GM12872 (cell line): ENCODE data around the gene KTI12.

Experiments
- CTCF ChIP-seq: IDR thresholded peaks from 3 replicates; pipeline ENCODE4 v1.5.1; 2011; ENCODE audit warnings: low read depth, mild to moderate bottlenecking, low read length, moderate library complexity; ENCODE audit not compliant: insufficient read depth

Gene KTI12

GRCh38 chr1:52032785-52033131 is 852 bp downstream of the KTI12 start:
- no peak for TF ChIP-seq CTCF

GRCh38 chr1:52032124-52032784 is 1.4 kb downstream of the KTI12 start:
- no peak for TF ChIP-seq CTCF

- TF ChIP-seq CTCF: no peak
Measured at GRCh38 chr1:52028328-52028727, 5.3 kb downstream of the KTI12 start.

GRCh38 chr1:52026278-52026677 is 7.3 kb downstream of the KTI12 start:
- no peak for TF ChIP-seq CTCF

- no peak for TF ChIP-seq CTCF
Measured at GRCh38 chr1:52022133-52022532, 11.5 kb downstream of the KTI12 start.

- TF ChIP-seq CTCF: no peak
Measured at GRCh38 chr1:52008071-52008809, 25.4 kb downstream of the KTI12 start.

- no peak for TF ChIP-seq CTCF
Measured at GRCh38 chr1:52007215-52008002, 26.2 kb downstream of the KTI12 start.
